HG03571 (cell line): Measurements from ENCODE around the gene GKN1.
"Not testable (repeated sequence)": the region's sequence is repeated elsewhere in the genome, so short reads cannot be mapped to it uniquely, and the experiment has no call there.

Source experiments
- ATAC-seq: cut with Tn5 transposase; IDR thresholded peaks from one replicate; pipeline ENCODE4 v1.9.1; 2021; ENCODE audit not compliant: unreplicated experiment

Gene GKN1

GRCh38 chr2:68974251-68974650 is at the start of gene GKN1:
Gene GKN1, plus strand, starts transcription at chr2:68974636. Its CDS starts 42 bp downstream, at chr2:68974678.
- ATAC-seq: no peak

- ATAC-seq: peak; percentile 57
Observed at GRCh38 chr2:68925295-68925896, 49.0 kb upstream of the GKN1 start.

GRCh38 chr2:68926796-68927195 is 47.6 kb upstream of the GKN1 start:
- no peak for ATAC-seq

- no peak for ATAC-seq
Observed at GRCh38 chr2:68931149-68931711, 43.2 kb upstream of the GKN1 start.

GRCh38 chr2:68931799-68932198 is 42.6 kb upstream of the GKN1 start:
- ATAC-seq: no peak

GRCh38 chr2:68932402-68932801 is 42.0 kb upstream of the GKN1 start:
- ATAC-seq: no peak

GRCh38 chr2:68934021-68934420 is 40.4 kb upstream of the GKN1 start:
- no peak for ATAC-seq

GRCh38 chr2:68935471-68935870 is 39.0 kb upstream of the GKN1 start:
- no peak for ATAC-seq

- ATAC-seq: no peak
Observed at GRCh38 chr2:68936427-68936826, 38.0 kb upstream of the GKN1 start.

- no peak for ATAC-seq
Observed at GRCh38 chr2:68936889-68937288, 37.5 kb upstream of the GKN1 start.

GRCh38 chr2:68937346-68938055 is 36.9 kb upstream of the GKN1 start:
- ATAC-seq: no peak

- no peak for ATAC-seq
Observed at GRCh38 chr2:68938938-68939337, 35.5 kb upstream of the GKN1 start.

- ATAC-seq: no peak
Observed at GRCh38 chr2:68939962-68940361, 34.5 kb upstream of the GKN1 start.

- no peak for ATAC-seq
Observed at GRCh38 chr2:68940369-68940768, 34.1 kb upstream of the GKN1 start.

- no peak for ATAC-seq
Observed at GRCh38 chr2:68942827-68943226, 31.6 kb upstream of the GKN1 start.

GRCh38 chr2:68943581-68944568 is 30.6 kb upstream of the GKN1 start:
- no peak for ATAC-seq

- ATAC-seq: no peak
Observed at GRCh38 chr2:68946117-68946516, 28.3 kb upstream of the GKN1 start.

- ATAC-seq: no peak
Observed at GRCh38 chr2:68948710-68949109, 25.7 kb upstream of the GKN1 start.

- ATAC-seq: no peak
Observed at GRCh38 chr2:68951899-68952298, 22.5 kb upstream of the GKN1 start.

- no peak for ATAC-seq
Observed at GRCh38 chr2:68952887-68953521, 21.4 kb upstream of the GKN1 start, which contains the start of gene GKN2. Gene GKN2, minus strand, starts transcription at chr2:68952893. Its CDS starts 32 bp downstream, at chr2:68952861.

GRCh38 chr2:68955432-68955831 is 19.0 kb upstream of the GKN1 start:
- ATAC-seq: not testable (repeated sequence)
